GM12891 (cell line): ENCODE measurements around the gene RNU4-1.

Experiments used
- POLR2A ChIP-seq: IDR thresholded peaks from 2 replicates; pipeline ENCODE4 v1.6.1; 2011; ENCODE audit warnings: low read depth, low read length, control low read depth
- POLR2AphosphoS5 ChIP-seq: IDR thresholded peaks from 2 replicates; pipeline ENCODE4 v1.6.1; 2011; ENCODE audit warnings: low read depth, low read length, control low read depth

DNA sequence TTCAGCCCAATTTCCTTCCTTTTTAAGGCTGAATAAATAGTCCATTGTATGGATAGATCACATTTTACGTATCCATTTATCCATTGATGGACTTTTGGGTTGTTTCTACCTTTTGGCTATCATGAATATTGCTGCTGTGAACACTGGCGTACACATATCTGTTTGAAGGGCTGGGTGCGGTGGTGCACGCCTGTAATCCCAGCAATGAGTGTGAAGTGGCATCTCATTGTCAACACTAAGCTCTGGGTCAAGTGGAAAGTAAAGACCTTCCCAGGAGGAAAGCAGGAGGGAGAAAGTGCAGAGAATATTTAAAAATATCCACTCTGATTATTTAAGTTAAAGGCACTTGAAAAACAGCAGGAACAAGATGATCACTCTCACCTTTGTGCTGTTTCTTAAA is 46.2 kb upstream of the RNU4-1 start:
- TF ChIP-seq POLR2AphosphoS5, result no peak
- TF ChIP-seq POLR2A, result no peak
